GM06990 (cell line): Measurements from ENCODE around the gene ZSCAN21.

Source experiments
- DNase-seq: peaks from one replicate; pipeline ENCODE4 v3.0.0-alpha.2; 2011; ENCODE audit not compliant: insufficient read length; ENCODE audit errors: extremely low read depth
- H3K27me3 ChIP-seq: replicated peaks from 2 replicates; pipeline ENCODE4 v1.6.0; 2011; ENCODE audit warnings: low read length; ENCODE audit not compliant: control insufficient read depth, insufficient read depth
- H3K36me3 ChIP-seq: 2 replicates; pipeline ENCODE4 v1.5.1; 2011; ENCODE audit warnings: low read length; ENCODE audit not compliant: control insufficient read depth, insufficient read depth
- H3K4me3 ChIP-seq: replicated peaks from 2 replicates; pipeline ENCODE4 v1.5.1; 2011; ENCODE audit warnings: low read depth, mild to moderate bottlenecking, control low read depth, low read length
- TF ChIP-seq, protein P1 (sequence below): IDR thresholded peaks from 2 replicates; pipeline ENCODE4 v1.5.1; 2011; ENCODE audit warnings: low read length, control low read depth, mild to moderate bottlenecking, inconsistent platforms; ENCODE audit not compliant: insufficient read depth, poor library complexity, severe bottlenecking

Gene ZSCAN21

DNA sequence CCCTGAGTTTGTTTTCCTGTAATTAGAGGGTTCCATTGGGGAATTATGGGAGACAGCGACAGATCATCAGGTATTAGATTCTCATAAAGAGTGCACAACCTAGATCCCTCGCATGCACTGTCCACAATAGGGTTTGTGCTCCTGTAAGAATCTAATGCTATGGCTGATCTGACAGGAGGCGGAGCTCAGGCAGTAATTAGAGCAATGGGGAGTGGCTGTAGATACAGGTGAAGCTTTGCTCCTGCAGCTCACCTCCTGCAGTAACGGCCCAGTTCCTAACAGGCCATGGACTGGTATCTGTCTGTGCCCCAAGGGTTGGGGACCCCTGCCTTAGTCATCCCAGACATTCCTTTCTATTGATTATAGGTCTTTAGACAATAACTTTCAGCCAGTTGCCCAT is 894 bp upstream of the ZSCAN21 start:
- peaks cover 1% of the 10 kb centered on the region; the same call in 1 of the 2 replicates for H3K36me3 ChIP-seq
- DNase-seq: no peak
- no peaks in the 10 kb centered on the region for H3K27me3 ChIP-seq
- TF ChIP-seq, protein P1, sequence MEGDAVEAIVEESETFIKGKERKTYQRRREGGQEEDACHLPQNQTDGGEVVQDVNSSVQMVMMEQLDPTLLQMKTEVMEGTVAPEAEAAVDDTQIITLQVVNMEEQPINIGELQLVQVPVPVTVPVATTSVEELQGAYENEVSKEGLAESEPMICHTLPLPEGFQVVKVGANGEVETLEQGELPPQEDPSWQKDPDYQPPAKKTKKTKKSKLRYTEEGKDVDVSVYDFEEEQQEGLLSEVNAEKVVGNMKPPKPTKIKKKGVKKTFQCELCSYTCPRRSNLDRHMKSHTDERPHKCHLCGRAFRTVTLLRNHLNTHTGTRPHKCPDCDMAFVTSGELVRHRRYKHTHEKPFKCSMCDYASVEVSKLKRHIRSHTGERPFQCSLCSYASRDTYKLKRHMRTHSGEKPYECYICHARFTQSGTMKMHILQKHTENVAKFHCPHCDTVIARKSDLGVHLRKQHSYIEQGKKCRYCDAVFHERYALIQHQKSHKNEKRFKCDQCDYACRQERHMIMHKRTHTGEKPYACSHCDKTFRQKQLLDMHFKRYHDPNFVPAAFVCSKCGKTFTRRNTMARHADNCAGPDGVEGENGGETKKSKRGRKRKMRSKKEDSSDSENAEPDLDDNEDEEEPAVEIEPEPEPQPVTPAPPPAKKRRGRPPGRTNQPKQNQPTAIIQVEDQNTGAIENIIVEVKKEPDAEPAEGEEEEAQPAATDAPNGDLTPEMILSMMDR: no peak
- no peak overlapping the region for H3K4me3 ChIP-seq

DNA sequence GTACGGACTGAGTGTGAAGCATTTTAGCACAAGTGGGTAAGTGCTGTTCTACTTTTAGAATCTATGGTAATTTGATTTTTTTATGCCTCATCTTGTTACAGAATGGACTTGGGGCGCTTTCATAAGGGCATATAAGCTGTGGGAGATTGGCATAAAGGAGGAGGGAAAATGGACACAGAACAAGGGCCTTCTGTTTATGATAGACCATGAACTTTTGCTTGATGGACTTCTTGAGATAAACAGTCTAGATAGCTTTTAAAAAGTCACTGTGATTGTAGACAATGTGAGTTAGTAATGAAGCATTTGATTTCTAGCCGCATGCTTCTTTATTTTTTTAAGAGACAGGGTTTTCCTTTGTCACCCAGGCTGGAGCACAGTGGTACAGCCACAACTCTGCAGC is 2.0 kb downstream of the ZSCAN21 start:
- no peak for DNase-seq
- Histone ChIP-seq H3K27me3 (no peaks in the 10 kb centered on the region), H3K36me3 (peaks cover 1% of the 10 kb centered on the region; the same call in 1 of the 2 replicates), H3K4me3 (no peak overlapping the region)
- TF ChIP-seq, protein P1: no peak

DNA sequence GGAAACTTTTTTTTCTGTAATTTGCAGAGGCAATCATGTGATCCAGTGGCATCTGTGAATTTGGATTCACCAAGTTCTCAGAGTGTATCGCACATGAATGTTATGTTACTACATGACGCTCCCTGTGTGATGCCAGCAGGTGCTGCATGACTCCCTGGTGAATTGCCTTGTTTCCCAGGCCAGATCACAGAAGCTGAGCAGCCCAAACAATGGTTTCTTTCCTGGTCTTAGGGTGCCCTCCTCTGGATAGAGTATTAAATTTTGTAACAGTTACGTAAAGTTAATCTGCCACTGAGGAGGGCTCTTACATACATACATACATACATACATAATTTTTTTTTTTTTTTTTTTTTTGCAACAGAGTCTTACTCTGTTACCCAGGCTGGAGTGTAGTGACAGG is 3.6 kb downstream of the ZSCAN21 start:
- no peak overlapping the region for H3K4me3 ChIP-seq
- H3K27me3 ChIP-seq: no peaks in the 10 kb centered on the region
- DNase-seq: peak; percentile 31
- TF ChIP-seq, protein P1: peak; percentile 9
- H3K36me3 ChIP-seq: peaks cover 9% of the 10 kb centered on the region

DNA sequence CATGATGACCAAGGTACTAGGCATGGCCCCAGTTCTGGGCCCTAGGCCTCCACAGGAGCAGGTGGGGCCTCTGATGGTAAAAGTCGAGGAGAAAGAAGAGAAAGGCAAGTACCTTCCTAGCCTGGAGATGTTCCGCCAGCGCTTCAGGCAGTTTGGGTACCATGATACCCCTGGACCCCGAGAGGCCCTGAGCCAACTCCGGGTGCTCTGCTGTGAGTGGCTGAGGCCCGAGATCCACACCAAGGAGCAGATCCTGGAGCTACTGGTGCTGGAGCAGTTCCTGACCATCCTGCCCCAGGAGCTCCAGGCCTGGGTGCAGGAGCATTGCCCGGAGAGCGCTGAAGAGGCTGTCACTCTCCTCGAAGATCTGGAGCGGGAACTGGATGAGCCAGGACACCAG is 7.4 kb downstream of the ZSCAN21 start:
- no peak for DNase-seq
- H3K36me3 ChIP-seq: peaks cover 10% of the 10 kb centered on the region
- TF ChIP-seq, protein P1: no peak
- no peaks in the 10 kb centered on the region for H3K27me3 ChIP-seq
- no peak overlapping the region for H3K4me3 ChIP-seq

DNA sequence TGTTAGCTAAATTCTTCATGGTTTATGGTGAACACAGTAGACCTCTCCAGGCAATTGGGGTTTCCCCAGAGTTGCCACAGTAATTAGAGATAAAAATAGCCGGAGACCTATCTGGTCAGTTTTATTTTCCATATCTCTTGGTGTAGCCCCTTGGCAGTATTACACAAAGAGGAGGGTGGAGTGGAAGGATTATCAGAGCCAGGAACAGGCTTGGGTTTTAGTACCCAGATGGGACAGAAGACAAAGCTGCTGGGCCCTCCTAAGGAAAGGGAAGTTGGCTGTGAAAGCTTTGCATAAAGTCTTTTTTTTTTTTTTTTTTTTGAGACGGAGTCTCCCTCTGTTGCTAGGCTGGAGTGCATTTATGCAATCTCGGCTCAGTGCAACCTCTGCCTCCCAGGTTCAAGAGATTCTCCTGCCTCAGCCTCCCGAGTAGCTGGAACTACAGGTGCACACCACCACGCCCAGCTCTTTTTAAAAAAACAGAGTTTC is 9.7 kb downstream of the ZSCAN21 start:
- TF ChIP-seq, protein P1: no peak
- H3K36me3 ChIP-seq: peaks cover 12% of the 10 kb centered on the region
- no peak overlapping the region for H3K4me3 ChIP-seq
- no peak for DNase-seq
- no peaks in the 10 kb centered on the region for H3K27me3 ChIP-seq
